ENCODE measurements around the gene AMOTL2.
A peak's percentile ranks its signal among the peaks of the same experiment; 100 is the strongest.

The AMOTL2 gene

GRCh38 chr3:134381831-134382442, 7.7 kb upstream of the AMOTL2 start:
- in situ Hi-C loops (cut with MboI; ENCODE audit: low pct_unique_long_range_greater_than_20kb, low sequenced_read_pairs), result no loop called here
- DNase-seq, result no peak

GRCh38 chr3:134381076-134381475, 6.8 kb upstream of the AMOTL2 start:
- in situ Hi-C loops (cut with MboI; ENCODE audit: low pct_unique_long_range_greater_than_20kb, low sequenced_read_pairs), result no loop called here
- no peak for DNase-seq

- in situ Hi-C loops (cut with MboI; ENCODE audit: low pct_unique_long_range_greater_than_20kb, low sequenced_read_pairs), result no loop called here
- DNase-seq, result no peak
Observed at GRCh38 chr3:134380249-134380648, 6.0 kb upstream of the AMOTL2 start.

- no peak for DNase-seq
- in situ Hi-C loops (cut with MboI; ENCODE audit: low pct_unique_long_range_greater_than_20kb, low sequenced_read_pairs), result no loop called here
Observed at GRCh38 chr3:134378818-134379217, 4.6 kb upstream of the AMOTL2 start.

- DNase-seq, result peak; percentile 43
- in situ Hi-C loops (cut with MboI; ENCODE audit: low pct_unique_long_range_greater_than_20kb, low sequenced_read_pairs), result no loop called here
Observed at GRCh38 chr3:134378384-134378783, 4.1 kb upstream of the AMOTL2 start.

DNA sequence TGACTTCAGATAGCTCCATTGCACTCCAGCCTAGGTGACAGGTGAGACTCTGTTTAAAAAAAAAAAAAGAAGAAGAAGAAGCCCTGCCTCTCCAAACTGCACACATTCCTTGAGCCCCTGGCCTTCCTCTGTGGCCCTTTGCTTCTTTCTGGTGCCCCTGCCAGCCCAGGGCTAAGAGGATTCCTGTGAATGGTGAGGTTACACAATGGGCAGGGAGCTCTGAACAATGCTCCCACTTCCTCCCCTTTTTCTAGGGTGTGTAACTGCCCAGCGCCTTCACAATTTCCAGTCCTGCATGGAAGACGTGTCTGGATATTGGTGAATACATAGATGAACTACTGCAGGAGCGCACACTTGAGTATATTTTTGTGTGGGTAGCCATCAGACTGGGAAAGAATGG, 3.6 kb upstream of the AMOTL2 start:
- in situ Hi-C loops (cut with MboI; ENCODE audit: low pct_unique_long_range_greater_than_20kb, low sequenced_read_pairs), result no loop called here
- no peak for DNase-seq

- in situ Hi-C loops (cut with MboI; ENCODE audit: low pct_unique_long_range_greater_than_20kb, low sequenced_read_pairs), result no loop called here
Observed at GRCh38 chr3:134376786-134377426, 2.7 kb upstream of the AMOTL2 start.

DNA sequence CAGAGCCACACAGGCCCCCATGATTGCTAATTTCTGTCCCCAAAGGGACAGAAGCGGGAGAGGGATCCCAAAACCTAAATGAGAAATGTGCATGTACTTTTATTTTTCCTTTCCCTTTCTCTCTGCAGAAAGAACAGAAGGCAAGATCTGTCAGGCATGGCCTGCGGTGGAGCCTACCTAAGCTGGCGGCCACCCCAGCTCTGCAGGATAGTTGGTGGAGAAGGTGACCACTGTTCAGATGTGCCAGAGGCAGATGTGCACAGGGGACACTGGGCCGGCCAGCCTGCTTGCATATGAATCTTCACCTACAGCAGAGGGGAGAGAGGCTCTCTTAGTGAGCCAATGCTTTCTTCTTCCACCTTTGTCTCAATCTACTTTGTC, 2.1 kb upstream of the AMOTL2 start:
- no peak for DNase-seq
- in situ Hi-C loops (cut with MboI; ENCODE audit: low pct_unique_long_range_greater_than_20kb, low sequenced_read_pairs), result no loop called here

More at GRCh38 chr3:134376786-134377426, 2.7 kb upstream of the AMOTL2 start:
- no peak for DNase-seq

GRCh38 chr3:134375582-134376384, 1.5 kb upstream of the AMOTL2 start:
- in situ Hi-C loops (cut with MboI; ENCODE audit: low pct_unique_long_range_greater_than_20kb, low sequenced_read_pairs), result no loop called here
- DNase-seq, result no peak

DNA sequence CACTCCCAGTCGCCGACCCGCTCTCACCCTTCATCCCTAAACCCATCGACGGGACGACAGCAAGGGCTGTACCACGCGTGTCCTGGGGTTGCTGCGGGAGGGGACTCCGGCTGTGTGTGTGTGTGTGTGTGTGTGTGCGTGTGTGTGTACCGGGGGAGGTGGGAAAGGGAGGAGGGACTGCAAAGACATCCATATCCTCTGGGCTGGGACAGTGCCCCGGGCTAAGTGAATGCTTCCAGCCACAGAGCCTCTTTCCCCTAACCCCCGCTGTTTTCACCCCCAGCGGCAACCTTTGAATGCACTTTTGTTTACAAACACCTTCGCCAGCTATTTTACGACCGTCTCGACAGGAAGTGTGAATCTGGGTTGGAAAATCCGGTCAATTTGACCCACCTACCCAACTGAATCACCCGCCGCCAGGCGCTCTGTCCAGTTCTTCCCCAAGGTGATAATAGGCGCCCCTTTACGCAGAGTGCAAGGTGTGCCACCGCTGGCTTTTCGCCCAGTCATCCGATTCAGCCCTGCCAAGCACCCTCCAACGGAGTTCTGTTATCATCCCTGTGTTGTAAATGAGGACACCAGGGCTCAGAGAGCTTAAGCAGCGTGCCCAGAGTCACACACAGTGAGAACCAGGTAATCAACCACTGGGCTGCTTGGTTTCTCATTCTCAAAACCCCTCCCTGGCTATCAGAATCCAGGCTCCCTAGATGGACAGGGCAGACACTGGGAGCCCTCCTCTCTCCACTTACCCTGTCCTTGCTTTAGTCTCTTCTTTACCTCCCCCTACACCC, 739 bp upstream of the AMOTL2 start:
- in situ Hi-C loops (cut with MboI; ENCODE audit: low pct_unique_long_range_greater_than_20kb, low sequenced_read_pairs), result no loop called here
- no peak for DNase-seq

DNA sequence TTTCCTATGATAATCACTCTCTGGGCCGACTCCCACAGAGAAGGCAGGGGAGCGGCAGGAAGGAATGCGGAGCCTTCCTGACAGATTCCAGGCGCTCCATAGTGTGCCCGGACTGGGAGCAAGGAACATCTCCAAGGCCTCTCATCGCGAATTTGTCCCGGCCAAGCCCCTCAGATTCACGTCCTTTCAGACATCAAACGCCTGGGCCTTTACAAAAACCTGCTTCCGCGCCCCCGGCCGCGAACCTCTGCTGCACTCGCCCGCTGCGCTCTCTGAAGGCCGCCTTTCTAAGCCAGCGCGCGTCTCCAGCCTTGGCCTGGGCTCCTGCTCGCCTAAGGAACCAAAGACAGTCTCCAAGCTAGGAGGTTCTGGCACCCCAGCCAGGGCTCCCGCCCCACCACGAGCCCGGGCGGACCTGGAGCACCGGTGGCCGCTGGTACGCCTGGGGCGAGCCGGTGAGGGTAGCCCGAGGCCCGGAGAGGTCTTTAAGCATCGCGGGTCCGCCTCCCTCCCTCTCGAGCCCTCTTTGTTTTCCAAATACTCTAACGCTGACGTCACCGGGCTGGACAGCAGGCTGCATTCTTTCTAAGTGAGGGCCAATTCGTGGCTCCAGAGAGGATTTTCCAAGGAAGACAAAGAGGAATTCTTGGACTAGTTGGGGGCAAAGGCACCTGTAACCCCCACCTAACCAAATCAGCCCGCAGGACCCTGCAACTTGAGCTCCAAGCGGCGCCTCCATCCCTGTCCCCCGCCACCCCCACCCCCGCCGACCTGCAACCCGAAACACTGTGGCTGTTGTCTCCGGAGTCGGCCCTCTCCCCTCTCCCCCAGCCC, 759 bp downstream of the AMOTL2 start:
- DNase-seq, result no peak
- in situ Hi-C loops (cut with MboI; ENCODE audit: low pct_unique_long_range_greater_than_20kb, low sequenced_read_pairs), result no loop called here

DNA sequence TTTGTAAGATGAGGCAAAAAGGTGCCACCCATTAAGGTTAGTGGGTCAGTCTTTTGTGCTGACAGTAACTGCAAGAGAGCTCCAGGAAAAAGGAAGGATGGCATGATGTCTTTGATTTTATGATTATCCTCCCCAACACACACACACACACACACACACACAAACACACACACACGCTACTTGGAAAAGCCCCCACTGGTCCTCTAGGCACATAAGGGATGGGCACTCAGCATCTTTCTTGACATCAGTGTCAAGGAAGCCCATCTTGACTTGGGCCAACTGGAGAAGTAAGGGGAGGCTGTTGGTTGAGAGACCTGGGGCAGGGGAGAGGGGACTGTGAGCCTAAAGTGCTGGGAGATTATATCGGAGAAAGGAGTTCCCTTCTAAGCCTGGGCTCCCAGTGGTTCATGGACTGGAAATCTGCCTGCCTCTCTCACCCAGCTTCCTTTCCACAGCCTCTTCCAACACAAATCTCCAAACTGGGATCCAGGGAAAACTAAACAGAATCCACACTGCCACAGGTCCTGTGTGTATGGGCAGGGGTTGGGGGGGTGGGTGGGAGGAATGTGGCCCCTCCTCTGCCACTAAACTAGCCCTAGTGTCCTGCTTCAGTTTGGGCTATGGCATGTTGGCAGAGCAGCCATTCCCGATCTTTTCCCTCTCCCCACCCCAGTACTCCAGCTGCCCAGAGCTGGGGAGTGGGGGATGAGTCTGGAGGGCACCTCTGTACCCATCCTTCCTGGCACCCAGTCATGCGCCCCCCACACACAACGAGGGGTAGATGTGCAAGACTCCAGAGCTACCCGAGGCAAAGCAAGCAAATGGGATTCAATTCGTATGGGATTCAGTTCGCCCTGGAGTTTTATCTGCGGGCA, 1.6 kb downstream of the AMOTL2 start:
- DNase-seq, result no peak
- in situ Hi-C loops (cut with MboI; ENCODE audit: low pct_unique_long_range_greater_than_20kb, low sequenced_read_pairs), result no loop called here

- in situ Hi-C loops (cut with MboI; ENCODE audit: low pct_unique_long_range_greater_than_20kb, low sequenced_read_pairs), result no loop called here
- DNase-seq, result no peak
Observed at GRCh38 chr3:134371542-134372324, 2.5 kb downstream of the AMOTL2 start.

DNA sequence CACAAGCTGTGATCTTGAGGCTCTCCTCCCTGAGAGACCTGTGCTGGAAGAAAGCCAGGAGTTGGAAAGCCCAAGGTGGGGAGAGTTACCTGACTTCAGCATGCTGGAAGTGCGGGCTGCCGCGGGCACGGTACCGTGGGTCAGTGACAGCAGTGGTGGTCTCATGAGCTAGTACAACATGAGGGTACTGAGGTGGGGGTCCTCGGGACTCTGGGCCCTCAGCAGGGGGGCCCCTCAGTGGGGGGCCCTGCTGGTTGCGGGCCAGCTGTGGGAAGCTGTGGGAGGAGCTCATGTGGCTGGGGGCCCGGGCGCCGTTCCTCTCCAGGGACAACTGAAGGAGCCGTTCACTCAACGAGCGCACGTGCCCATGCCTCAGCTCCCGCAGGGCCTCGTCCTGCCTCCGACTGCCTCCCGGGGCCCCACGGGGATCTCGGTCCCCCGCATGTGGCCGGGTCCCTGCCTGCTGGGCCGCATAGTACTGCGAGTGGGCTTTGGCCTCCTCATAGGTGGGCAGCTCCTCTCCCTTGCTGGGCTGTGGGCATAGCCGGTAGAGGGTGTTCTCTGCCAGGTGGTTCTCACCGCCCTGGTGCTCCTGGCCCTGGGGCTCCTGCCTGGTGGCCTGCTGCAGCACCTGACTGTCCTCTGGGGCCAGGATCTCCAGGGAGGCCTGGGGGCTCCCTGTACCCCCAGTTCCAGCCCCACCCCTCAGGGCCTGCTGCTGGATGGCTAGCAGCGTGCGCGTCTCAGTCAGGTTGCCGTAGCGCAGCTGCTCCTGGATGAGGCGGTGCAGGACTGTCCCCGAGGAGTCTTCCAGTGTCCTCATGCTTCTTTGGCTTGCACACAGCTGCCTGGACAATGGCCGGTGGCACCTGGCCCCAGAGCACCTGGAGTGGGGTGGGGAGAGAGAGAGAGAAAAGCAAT, 3.4 kb downstream of the AMOTL2 start:
- DNase-seq, result no peak

GRCh38 chr3:134369861-134370596, 4.2 kb downstream of the AMOTL2 start:
- in situ Hi-C loops (cut with MboI; ENCODE audit: low pct_unique_long_range_greater_than_20kb, low sequenced_read_pairs), result no loop called here
- no peak for DNase-seq

More for the DNA sequence above, 3.4 kb downstream of the AMOTL2 start:
- in situ Hi-C loops (cut with MboI; ENCODE audit: low pct_unique_long_range_greater_than_20kb, low sequenced_read_pairs), result no loop called here

Measured in KBM-7 (cell line).